Stomach (tissue), 9 donors: ENCODE results near the gene ITGB8. TPM values are rescaled to one million over a fixed set of nuclear protein-coding genes. Genes with fewer than 3 reads are reported as not detected.
A peak's percentile ranks its signal among the peaks of the same experiment; 100 is the strongest.

Experiments
- DNase-seq, 2 donors: peaks; one replicate each; pipeline versions ENCODE4 v3.0.0 to v3.0.0-alpha.2; 2013 to 2019
- H3K27ac ChIP-seq, 5 donors: fragments of 200-600 bp in 4 of 5; sonication (generic) in 4 of 5; one replicate each; pipeline ENCODE4 v1.5.1; 2013 to 2019; ENCODE audit warnings: mild to moderate bottlenecking in 1 of 5, moderate library complexity in 1 of 5
- H3K27me3 ChIP-seq, 3 donors: fragments of 200-600 bp; sonication (generic); one replicate each; pipeline ENCODE4 v1.5.1; 2017 to 2019; ENCODE audit warnings: mixed run types in 1 of 3
- H3K36me3 ChIP-seq, 4 donors: fragments of 200-600 bp; sonication (generic); 1 replicate in 3 of 4; 2 replicates in 1 of 4; pipeline ENCODE4 v1.5.1; 2016 to 2019
- H3K4me1 ChIP-seq, 4 donors: fragments of 200-600 bp; sonication (generic); one replicate each; pipeline ENCODE4 v1.5.1; 2016 to 2019
- H3K4me3 ChIP-seq, 4 donors: fragments of 200-600 bp; sonication (generic) in 3 of 4; one replicate each; pipeline ENCODE4 v1.5.1; 2016 to 2019; ENCODE audit warnings: mild to moderate bottlenecking in 1 of 4
- H3K9me3 ChIP-seq, 4 donors: fragments of 200-600 bp; sonication (generic); one replicate each; pipeline ENCODE4 v1.5.1; 2016 to 2019
- EP300 ChIP-seq: sonication (generic); formaldehyde crosslinking; IDR thresholded peaks from one replicate; pipeline ENCODE4 v1.6.1; 2017; ENCODE audit warnings: antibody characterized with exemption
- POLR2A ChIP-seq, 4 donors: fragments of 450-650 bp; IDR thresholded peaks; one replicate each; pipeline ENCODE4 v1.6.1; 2016; ENCODE audit warnings: antibody characterized with exemption in 4 of 4, control low read depth in 2 of 4, mild to moderate bottlenecking in 1 of 4, moderate library complexity in 1 of 4
- POLR2AphosphoS5 ChIP-seq, 3 donors: sonication (generic); formaldehyde crosslinking; IDR thresholded peaks; one replicate each; pipeline ENCODE4 v1.6.1; 2016; ENCODE audit warnings: antibody characterized with exemption in 3 of 3
- WGBS, 5 donors: extraction: QIAGEN DNeasy Blood & Tissue Kit in 3 of 5; methylation state at CpG; one replicate each; pipeline versions ENCODE4 v1.1.5 to v1.1.7; 2013 to 2018; 5-methylcytosine and 5-hydroxymethylcytosine counted together
- intact Hi-C: fragments of 100-400 bp; cut with DNase I; formaldehyde crosslinking; loops from one replicate; pipeline ENCODE4 v1.15.1; 2023; ENCODE audit warnings: low total_unique reads
- polyA plus RNA-seq, 3 donors: library from polyadenylated mRNA; stranded (reverse); fragments of 200-250 nt; gene quantifications; one replicate each; pipeline ENCODE4 v1.2.3, GENCODE V29; 2013
- total RNA-seq, 5 donors: library from RNA; depleted of rRNA; stranded (reverse); fragments of >200 nt; gene quantifications; one replicate each; pipeline versions ENCODE4 v1.1.0 to v1.2.3, GENCODE V29; 2014 to 2016
- TF ChIP-seq, protein P1 (sequence below), 7 experiments: fragments of 450-650 bp in 4 of 7; fragments of 200-600 bp in 3 of 7; sonication (generic) in 3 of 7; IDR thresholded peaks; one replicate each; pipeline ENCODE4 v1.5.1; 2016 to 2019; ENCODE audit warnings: antibody characterized with exemption in 7 of 7, control low read depth in 2 of 7, mild to moderate bottlenecking in 1 of 7
- donor health status: healthy with polysubstance abuse.
- donor health status: Bipolar disorder and iron deficiency.
- donor health status: healthy.

ITGB8 gene
- total and polyA plus RNA-seq, 8 donors, result 1.1 to 31.9 (median 6.5) TPM

DNA sequence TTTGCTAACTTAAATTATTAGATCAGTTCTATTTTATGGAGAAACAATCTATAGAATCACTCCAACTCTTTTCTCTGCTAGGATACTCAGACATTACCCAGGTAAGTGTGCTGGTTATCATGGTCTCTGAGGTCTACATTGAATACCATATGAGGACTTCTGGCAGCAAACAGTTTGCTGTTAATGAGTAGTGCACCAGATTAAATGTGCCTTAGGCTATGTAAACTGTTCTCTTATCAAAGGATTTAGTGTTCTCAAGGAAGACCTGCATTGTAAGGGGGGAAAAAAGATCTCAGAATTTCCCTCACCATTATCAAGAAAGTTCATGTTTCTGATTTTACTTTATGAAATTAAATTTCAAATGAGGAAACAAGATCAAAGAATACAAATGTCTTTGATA lies 107.5 kb downstream of the ITGB8 start:
- Histone ChIP-seq H3K4me3 (no peak overlapping the region), H3K27ac (peak overlapping the region in 1 of 5 donors; percentile 28), H3K27me3 (no peaks in the 10 kb centered on the region), H3K36me3 (no peaks in the 10 kb centered on the region), H3K4me1 (peaks cover 0 to 19% (median 12%) of the 10 kb centered on the region in 4 donors), H3K9me3 (no peaks in the 10 kb centered on the region)
- TF ChIP-seq, protein P1, sequence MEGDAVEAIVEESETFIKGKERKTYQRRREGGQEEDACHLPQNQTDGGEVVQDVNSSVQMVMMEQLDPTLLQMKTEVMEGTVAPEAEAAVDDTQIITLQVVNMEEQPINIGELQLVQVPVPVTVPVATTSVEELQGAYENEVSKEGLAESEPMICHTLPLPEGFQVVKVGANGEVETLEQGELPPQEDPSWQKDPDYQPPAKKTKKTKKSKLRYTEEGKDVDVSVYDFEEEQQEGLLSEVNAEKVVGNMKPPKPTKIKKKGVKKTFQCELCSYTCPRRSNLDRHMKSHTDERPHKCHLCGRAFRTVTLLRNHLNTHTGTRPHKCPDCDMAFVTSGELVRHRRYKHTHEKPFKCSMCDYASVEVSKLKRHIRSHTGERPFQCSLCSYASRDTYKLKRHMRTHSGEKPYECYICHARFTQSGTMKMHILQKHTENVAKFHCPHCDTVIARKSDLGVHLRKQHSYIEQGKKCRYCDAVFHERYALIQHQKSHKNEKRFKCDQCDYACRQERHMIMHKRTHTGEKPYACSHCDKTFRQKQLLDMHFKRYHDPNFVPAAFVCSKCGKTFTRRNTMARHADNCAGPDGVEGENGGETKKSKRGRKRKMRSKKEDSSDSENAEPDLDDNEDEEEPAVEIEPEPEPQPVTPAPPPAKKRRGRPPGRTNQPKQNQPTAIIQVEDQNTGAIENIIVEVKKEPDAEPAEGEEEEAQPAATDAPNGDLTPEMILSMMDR (IDR thresholded peaks at IDR 0.05), result no peak
- no peak for TF ChIP-seq POLR2AphosphoS5 (IDR thresholded peaks at IDR 0.05)
- TF ChIP-seq POLR2A (IDR thresholded peaks at IDR 0.05), result no peak
- no peak for TF ChIP-seq EP300
- intact Hi-C loops, result no loop called here
- DNase-seq, result peak in 1 of 2 donors; percentile 26

DNA sequence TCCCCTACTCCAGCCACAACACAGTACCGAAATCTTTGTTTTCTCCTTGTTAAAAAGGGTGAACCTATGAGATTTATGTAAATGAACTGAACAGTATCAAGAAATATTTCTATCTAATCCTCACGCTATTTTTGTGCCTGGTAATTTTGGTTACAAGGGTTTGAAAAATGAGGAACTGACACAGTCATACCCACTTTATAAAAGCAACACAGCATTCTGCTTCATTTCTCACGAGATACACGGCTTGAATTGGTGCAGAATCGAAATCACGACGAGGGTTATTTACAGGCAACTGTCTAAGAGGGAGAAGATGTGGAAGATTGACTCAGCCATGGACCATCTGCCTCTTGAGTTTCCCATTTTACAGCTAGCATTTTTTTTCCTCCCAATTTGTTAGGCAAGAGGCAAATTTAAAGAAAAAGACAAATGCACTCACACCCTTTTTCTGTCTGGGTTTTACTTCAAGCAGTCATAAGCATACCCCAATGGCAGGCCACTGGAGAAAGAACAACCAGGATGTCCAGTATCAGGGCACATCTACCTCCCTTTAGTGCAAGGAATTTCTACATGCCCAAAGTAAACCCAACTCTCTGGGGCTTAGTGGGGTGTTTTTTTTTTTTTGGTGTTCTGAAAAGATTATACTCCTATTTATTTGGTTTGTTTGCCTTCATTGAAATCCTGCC lies 108.1 kb downstream of the ITGB8 start:
- Histone ChIP-seq H3K9me3 (no peaks in the 10 kb centered on the region), H3K4me3 (no peak overlapping the region), H3K4me1 (peaks cover 0 to 19% (median 12%) of the 10 kb centered on the region in 4 donors), H3K27ac (peak overlapping the region in 1 of 5 donors; percentile 28), H3K27me3 (no peaks in the 10 kb centered on the region), H3K36me3 (no peaks in the 10 kb centered on the region)
- WGBS, 5 donors, result 19 to 44% (median 30%) methylated on average over 7 of the region's 7 CpGs
- no peak for DNase-seq
- intact Hi-C loops, result no loop called here
- TF ChIP-seq, protein P1 (IDR thresholded peaks at IDR 0.05), result no peak
- TF ChIP-seq POLR2A (IDR thresholded peaks at IDR 0.05) (no peak), EP300 (no peak), POLR2AphosphoS5 (IDR thresholded peaks at IDR 0.05) (no peak)

DNA sequence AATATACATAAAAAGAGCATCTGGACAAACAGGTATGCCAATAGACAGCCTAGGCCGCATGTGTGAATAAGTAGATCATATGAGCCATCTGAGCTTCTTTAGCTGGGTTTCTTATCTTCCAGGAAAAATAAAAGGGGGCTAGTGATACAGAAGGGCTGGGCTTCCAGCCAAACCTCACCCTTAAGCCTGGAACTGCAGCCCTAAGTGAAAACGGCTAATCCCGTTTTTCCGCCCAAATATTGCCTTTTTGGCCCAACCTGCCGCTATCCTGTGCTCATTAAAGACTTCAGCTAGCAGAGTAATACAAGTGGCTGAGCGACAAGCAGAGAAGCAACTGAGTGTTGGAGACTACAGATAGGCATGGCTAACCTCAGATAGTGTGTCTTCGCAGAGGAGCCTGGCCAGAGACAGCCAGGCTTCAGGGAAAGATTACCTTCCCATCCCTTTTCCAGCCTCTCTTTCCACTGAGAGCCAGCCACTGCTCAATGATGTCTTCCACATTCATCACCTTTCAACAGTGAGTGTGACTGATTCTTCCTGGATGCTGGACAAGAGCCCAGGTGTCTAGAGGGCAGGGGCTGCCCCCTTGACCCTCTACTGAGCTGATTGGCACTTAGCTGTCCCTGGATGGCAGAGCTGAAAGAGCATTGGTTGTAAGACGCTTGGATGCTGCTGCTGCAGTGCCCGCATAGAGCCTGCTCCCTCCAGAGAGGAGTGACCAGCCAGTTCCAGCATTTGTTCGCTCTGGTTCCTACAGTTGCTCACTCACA lies 108.9 kb downstream of the ITGB8 start:
- Histone ChIP-seq H3K4me1 (peaks cover 0 to 19% (median 12%) of the 10 kb centered on the region in 4 donors), H3K27me3 (no peaks in the 10 kb centered on the region), H3K4me3 (no peak overlapping the region), H3K36me3 (no peaks in the 10 kb centered on the region), H3K27ac (no peak overlapping the region), H3K9me3 (peaks cover 0 to 3% (median 2%) of the 10 kb centered on the region in 4 donors)
- WGBS, 5 donors, result 72 to 87% (median 86%) methylated on average over 9 to 10 of the region's 10 CpGs
- TF ChIP-seq EP300 (no peak), POLR2AphosphoS5 (IDR thresholded peaks at IDR 0.05) (no peak), POLR2A (IDR thresholded peaks at IDR 0.05) (no peak)
- TF ChIP-seq, protein P1 (IDR thresholded peaks at IDR 0.05), result no peak
- no peak for DNase-seq
- intact Hi-C loops, result no loop called here

DNA sequence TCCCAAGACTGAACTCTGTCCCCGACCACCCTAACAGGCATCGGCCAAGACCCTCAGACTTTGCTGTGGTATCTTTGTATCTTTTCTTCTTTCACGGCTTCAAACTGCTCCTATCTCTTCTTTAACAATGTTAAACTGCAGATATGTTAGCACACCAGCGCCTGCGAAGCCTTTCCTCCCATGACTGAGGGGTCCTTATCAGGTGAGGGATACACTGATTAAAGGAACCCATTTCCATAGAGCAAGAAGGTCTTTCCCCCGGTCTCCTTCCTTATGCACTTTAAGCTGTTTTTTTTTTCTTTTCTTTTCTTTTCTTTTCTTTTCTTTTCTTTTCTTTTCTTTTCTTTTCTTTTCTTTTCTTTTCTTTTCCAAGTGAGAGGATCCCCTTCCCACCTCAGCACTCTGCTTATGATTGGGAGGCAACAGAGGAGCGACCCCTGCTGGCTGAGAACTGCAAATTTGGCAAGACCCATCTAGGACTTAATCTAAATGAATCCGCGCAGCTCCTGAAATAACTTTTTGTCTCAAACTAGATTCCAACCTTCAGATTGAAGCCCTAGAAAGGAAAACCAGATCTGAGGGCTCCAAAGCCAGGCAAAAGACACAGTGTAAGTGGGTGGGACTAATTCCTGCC lies 109.9 kb downstream of the ITGB8 start:
- Histone ChIP-seq H3K27me3 (no peaks in the 10 kb centered on the region), H3K9me3 (peaks cover 0 to 13% (median 8%) of the 10 kb centered on the region in 4 donors), H3K4me1 (peaks cover 0 to 19% (median 12%) of the 10 kb centered on the region in 4 donors), H3K4me3 (no peak overlapping the region), H3K27ac (no peak overlapping the region), H3K36me3 (no peaks in the 10 kb centered on the region)
- DNase-seq, result peak; percentile 30 to 47
- 80 to 88% (median 82%) methylated on average over 9 of the region's 9 CpGs for WGBS, 5 donors
- TF ChIP-seq, protein P1 (IDR thresholded peaks at IDR 0.05), result peak in 3 of 7 experiments; percentile 28 to 35 (median 32)
- TF ChIP-seq POLR2A (IDR thresholded peaks at IDR 0.05), result no peak
- intact Hi-C loops, result no loop called here
